Prostate gland (tissue), 2 donors: Measurements from ENCODE around the gene SUFU. TPM values are rescaled to one million over a fixed set of nuclear protein-coding genes. Genes with fewer than 3 reads are reported as not detected.
"Not testable (repeated sequence)": the region's sequence is repeated elsewhere in the genome, so short reads cannot be mapped to it uniquely, and the experiment has no call there.

ENCODE experiments used
- DNase-seq: peaks from one replicate; pipeline ENCODE4 v3.0.0-alpha.2; 2019; ENCODE audit warnings: low spot score
- H3K27ac ChIP-seq, 2 donors: fragments of 200-600 bp; sonication (generic); 2 replicates each; pipeline ENCODE4 v1.5.1; 2017 to 2019
- H3K27me3 ChIP-seq: fragments of 200-600 bp; sonication (generic); replicated peaks from 2 replicates; pipeline ENCODE4 v1.5.1; 2019; ENCODE audit not compliant: insufficient read depth
- H3K36me3 ChIP-seq, 2 donors: fragments of 200-600 bp; sonication (generic); 1 replicate in 1 of 2; 2 replicates in 1 of 2; pipeline versions ENCODE4 v1.5.1 to v1.8.1; 2017 to 2019
- H3K4me1 ChIP-seq: fragments of 200-600 bp; sonication (generic); replicated peaks from 2 replicates; pipeline ENCODE4 v1.5.1; 2019
- H3K4me3 ChIP-seq, 2 donors: fragments of 200-600 bp; sonication (generic); 2 replicates each; pipeline ENCODE4 v1.5.1; 2017 to 2019
- H3K9me3 ChIP-seq: fragments of 200-600 bp; sonication (generic); 2 replicates; pipeline ENCODE4 v1.5.1; 2017
- POLR2A ChIP-seq: fragments of 450-650 bp; IDR thresholded peaks from one replicate; pipeline ENCODE4 v1.6.1; 2016; ENCODE audit warnings: antibody characterized with exemption, mild to moderate bottlenecking
- POLR2AphosphoS5 ChIP-seq: sonication (generic); formaldehyde crosslinking; IDR thresholded peaks from one replicate; pipeline ENCODE4 v1.6.1; 2017; ENCODE audit warnings: antibody characterized with exemption
- WGBS: methylation state at CpG from one replicate; pipeline ENCODE4 v1.1.5; 2018; 5-methylcytosine and 5-hydroxymethylcytosine counted together
- intact Hi-C: fragments of 100-400 bp; cut with DNase I; formaldehyde crosslinking; loops from one replicate; pipeline ENCODE4 v1.14.2; 2022
- total RNA-seq, 2 donors: library from RNA; depleted of rRNA; stranded (reverse); fragments of >200 nt; gene quantifications; one replicate each; pipeline ENCODE4 v1.1.0, GENCODE V29; 2016
- TF ChIP-seq, protein P1 (sequence below), 4 experiments: fragments of 200-600 bp in 2 of 4; fragments of 450-650 bp in 2 of 4; sonication (generic) in 2 of 4; IDR thresholded peaks; 1 replicate in 3 of 4; 2 replicates in 1 of 4; pipeline ENCODE4 v1.5.1; 2016 to 2019; ENCODE audit warnings: antibody characterized with exemption in 4 of 4, mild to moderate bottlenecking in 2 of 4, moderate library complexity in 2 of 4

SUFU gene
- total RNA-seq, 2 donors from 2014 or later: 17.4 to 20.4 TPM

DNA sequence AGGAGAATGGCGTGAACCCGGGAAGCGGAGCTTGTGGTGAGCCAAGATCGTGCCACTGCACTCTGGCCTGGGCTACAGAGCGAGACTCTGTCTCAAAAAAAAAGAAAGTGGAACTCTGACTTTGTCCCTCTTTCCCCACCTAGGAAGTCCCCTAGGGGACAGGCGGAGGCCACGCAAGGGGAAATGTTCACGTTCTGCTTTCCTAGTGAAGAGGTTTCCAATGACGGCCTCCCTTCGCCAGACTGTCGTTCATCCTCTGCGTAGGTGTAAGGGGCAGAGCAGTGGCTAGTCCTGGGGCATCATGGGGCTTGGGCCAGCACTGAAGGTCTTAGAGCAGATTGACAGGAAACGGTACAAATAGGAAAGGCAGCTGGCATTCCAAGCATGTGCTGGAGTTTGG is 30.6 kb downstream of the SUFU start:
- H3K4me1 ChIP-seq: no peaks in the 10 kb centered on the region
- no peaks in the 10 kb centered on the region for H3K27me3 ChIP-seq
- WGBS: 86% methylated on average over 13 of the region's 13 CpGs
- intact Hi-C loops: no loop called here
- H3K4me3 ChIP-seq: no peak overlapping the region
- H3K36me3 ChIP-seq: no peaks in the 10 kb centered on the region
- H3K9me3 ChIP-seq: no peaks in the 10 kb centered on the region
- TF ChIP-seq POLR2A (no peak), POLR2AphosphoS5 (no peak)
- TF ChIP-seq, protein P1, sequence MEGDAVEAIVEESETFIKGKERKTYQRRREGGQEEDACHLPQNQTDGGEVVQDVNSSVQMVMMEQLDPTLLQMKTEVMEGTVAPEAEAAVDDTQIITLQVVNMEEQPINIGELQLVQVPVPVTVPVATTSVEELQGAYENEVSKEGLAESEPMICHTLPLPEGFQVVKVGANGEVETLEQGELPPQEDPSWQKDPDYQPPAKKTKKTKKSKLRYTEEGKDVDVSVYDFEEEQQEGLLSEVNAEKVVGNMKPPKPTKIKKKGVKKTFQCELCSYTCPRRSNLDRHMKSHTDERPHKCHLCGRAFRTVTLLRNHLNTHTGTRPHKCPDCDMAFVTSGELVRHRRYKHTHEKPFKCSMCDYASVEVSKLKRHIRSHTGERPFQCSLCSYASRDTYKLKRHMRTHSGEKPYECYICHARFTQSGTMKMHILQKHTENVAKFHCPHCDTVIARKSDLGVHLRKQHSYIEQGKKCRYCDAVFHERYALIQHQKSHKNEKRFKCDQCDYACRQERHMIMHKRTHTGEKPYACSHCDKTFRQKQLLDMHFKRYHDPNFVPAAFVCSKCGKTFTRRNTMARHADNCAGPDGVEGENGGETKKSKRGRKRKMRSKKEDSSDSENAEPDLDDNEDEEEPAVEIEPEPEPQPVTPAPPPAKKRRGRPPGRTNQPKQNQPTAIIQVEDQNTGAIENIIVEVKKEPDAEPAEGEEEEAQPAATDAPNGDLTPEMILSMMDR (IDR thresholded peaks at IDR 0.05): no peak
- H3K27ac ChIP-seq: no peak overlapping the region
- no peak for DNase-seq

GRCh38 chr10:102534966-102535365 is 31.2 kb downstream of the SUFU start:
- H3K36me3 ChIP-seq, H3K27me3 ChIP-seq, intact Hi-C loops, H3K27ac ChIP-seq, H3K9me3 ChIP-seq, H3K4me3 ChIP-seq, DNase-seq, H3K4me1 ChIP-seq: not testable (repeated sequence)
- 97% methylated on average over 9 of the region's 9 CpGs for WGBS

DNA sequence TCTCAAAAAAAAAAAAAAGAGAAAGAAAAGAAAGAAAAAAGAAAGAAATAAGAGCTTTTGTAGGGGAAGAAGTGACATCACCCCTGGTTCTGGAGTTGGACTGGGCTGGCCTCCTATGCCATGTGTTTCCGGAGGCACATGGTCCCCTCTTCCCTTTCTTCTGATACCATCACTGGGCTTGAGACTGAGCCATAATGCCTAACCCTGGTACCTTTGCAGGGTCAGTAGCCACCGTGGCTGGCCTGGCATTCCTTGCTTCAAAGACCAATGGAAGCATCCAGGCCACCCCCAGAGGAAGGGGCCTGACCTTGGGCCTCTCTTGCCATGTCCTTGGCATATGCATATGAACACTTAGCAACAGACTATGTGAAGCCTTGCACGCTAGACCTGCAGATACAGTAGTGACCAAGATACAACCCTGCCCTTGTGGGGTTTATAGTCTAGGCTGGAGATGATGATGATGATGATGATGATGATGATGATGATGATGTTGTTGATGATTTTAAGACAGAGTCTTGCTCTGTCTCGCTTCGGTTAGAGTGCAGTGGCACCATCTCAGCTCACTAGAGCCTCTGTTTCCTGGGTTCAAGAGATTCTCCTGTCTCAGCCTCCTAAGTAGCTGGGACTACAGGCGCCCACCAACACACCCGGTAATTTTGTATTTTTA is 31.8 kb downstream of the SUFU start:
- no peaks in the 10 kb centered on the region for H3K9me3 ChIP-seq
- no peak for TF ChIP-seq POLR2AphosphoS5
- TF ChIP-seq POLR2A: no peak
- TF ChIP-seq, protein P1 (IDR thresholded peaks at IDR 0.05): no peak
- H3K36me3 ChIP-seq: no peaks in the 10 kb centered on the region

DNA sequence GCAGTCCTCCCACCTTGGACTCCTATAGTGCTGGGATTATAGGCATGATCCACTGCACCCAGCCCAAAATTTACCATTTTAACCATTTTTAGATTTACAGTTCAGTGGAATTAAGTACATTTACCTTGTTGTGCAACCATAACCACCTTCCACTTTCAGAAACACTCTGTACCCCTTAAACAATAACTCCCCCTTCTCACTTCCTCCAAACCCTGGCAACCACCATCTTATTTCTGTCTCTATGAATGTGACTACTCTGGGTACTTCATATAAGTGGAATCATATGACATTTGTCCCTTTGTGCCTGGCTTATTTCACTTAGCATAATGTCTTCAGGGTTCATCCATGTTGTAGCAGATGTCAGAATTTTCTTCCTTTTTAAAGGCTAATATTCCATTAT is 33.6 kb downstream of the SUFU start:
- intact Hi-C loops: no loop called here
- TF ChIP-seq, protein P1 (IDR thresholded peaks at IDR 0.05): no peak
- TF ChIP-seq POLR2AphosphoS5 (no peak), POLR2A (no peak)
- no peak for DNase-seq
- H3K4me3 ChIP-seq: no peak overlapping the region
- no peak overlapping the region for H3K27ac ChIP-seq
- no peaks in the 10 kb centered on the region for H3K27me3 ChIP-seq
- no peaks in the 10 kb centered on the region for H3K36me3 ChIP-seq
- no peaks in the 10 kb centered on the region for H3K9me3 ChIP-seq
- no peaks in the 10 kb centered on the region for H3K4me1 ChIP-seq

More for the DNA sequence above, 31.8 kb downstream of the SUFU start:
- DNase-seq: no peak
- Histone ChIP-seq H3K27ac (no peak overlapping the region), H3K4me3 (no peak overlapping the region), H3K4me1 (no peaks in the 10 kb centered on the region), H3K27me3 (no peaks in the 10 kb centered on the region)
- 96% methylated on average over 7 of the region's 7 CpGs for WGBS
- intact Hi-C loops: no loop called here

GRCh38 chr10:102537948-102538347 is 34.2 kb downstream of the SUFU start:
- Histone ChIP-seq H3K9me3 (no peaks in the 10 kb centered on the region), H3K27me3 (no peaks in the 10 kb centered on the region), H3K4me3 (no peak overlapping the region), H3K27ac (no peak overlapping the region), H3K4me1 (no peaks in the 10 kb centered on the region), H3K36me3 (no peaks in the 10 kb centered on the region)
- WGBS: 97% methylated on average over 2 of the region's 2 CpGs
- intact Hi-C loops: no loop called here
- TF ChIP-seq POLR2A: no peak
- no peak for TF ChIP-seq POLR2AphosphoS5
- no peak for DNase-seq

DNA sequence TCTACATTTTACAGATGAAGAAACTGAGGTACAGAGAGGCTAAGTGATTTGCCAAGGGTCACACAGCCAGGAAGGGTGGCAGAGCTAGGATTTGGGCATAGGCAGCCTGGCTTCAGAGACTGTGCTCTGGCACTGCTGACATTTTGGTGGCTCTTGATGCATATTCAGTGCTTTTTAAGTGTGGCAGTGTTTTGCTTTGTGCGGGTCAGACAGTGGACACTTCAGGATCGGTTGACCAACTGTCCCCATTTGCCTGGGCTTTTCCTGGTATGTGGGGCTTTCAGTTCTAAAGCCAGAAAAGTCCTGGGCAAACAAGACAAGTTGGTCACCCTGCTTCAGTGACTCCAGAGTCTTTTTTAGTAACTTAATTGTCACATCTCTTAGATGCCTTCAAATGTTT is 35.0 kb downstream of the SUFU start:
- WGBS: 88% methylated on average over 2 of the region's 2 CpGs
- Histone ChIP-seq H3K4me1 (no peaks in the 10 kb centered on the region), H3K36me3 (no peaks in the 10 kb centered on the region), H3K27me3 (no peaks in the 10 kb centered on the region), H3K4me3 (no peak overlapping the region), H3K27ac (no peak overlapping the region), H3K9me3 (no peaks in the 10 kb centered on the region)
- no peak for DNase-seq
- intact Hi-C loops: no loop called here
- no peak for TF ChIP-seq POLR2A
- TF ChIP-seq, protein P1 (IDR thresholded peaks at IDR 0.05): no peak
- TF ChIP-seq POLR2AphosphoS5: no peak
